GM03348 (cell line): Measurements from ENCODE around the gene DOCK1.

Experiments
- DNase-seq: peaks from one replicate; pipeline ENCODE4 v3.0.0; 2012; ENCODE audit warnings: low spot score

Gene DOCK1

DNA sequence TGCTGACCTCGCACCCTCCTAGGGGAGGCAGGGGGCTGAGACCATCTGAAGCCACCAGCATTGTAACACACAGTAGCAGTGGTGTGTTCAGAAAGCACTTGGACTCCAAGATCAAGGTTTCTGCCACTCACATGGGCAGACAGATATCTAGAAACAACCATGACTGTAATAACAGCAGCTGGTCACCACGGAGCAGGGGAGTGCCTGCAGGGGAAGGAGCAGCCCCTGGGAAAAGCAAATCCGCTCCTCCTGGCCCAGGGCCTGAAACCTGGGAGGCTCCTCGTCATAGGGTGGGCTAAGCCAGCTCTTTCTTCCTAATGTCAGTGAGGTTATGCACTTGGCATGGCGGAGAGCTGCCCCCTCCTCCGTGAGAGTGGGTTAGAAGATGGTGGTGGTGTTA lies 409.6 kb downstream of the DOCK1 start:
- DNase-seq, result no peak

DNA sequence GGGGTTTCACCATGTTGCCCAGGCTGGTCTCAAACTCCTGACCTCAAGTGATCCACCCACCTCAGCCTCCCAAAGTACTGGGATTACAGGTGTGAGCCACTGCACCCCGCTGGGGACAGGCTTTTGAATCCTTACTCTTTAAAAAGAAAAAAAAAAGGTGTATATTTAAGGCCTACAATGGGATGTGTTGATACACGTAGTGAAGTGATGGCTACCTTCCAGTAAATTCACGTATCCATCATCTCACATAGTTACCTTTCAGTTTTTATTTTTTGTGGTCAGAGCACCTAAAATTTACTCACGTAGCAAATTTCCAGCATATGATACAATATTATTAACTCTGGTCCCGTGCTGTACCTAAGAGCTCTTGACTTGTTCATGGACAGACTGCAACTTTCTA lies 410.7 kb downstream of the DOCK1 start:
- no peak for DNase-seq

DNA sequence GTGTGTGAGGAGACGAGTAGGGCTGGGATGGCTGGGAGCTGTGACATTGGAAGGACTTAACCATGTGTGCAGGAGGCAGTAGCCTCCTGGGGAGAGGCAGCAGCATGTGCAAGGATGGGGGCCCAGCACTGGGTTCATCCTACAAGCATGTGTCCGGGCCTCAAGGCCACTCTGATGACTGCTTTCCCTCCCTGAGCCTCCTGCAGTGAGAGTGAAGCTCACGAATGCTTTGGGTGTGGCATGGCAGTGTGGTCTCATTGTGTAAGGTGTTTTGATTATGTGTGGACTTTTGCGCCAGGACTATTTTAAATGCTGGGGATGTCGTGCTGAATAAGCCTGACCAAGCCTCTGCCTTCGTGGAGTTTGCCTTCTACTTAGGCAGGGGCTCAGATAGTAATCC lies 413.2 kb downstream of the DOCK1 start:
- DNase-seq, result no peak

DNA sequence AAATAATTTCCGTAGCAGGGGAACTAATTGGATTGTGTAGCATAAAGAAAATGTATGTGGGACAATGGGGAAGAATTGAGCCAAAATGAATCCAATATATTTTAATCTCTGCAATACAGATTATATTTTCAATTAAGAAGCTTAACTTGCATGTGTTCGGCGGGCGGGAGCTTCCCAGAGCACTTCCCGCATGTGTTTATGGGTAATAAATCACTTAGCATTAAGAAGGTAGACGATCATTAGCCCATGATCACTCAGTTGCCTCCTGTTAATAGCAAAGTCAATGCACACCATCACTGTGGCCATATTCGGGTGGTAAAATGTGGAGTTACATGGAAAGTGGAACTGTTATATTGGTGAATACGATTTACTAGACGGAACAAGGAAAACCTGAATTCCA lies 414.0 kb downstream of the DOCK1 start:
- DNase-seq, result no peak

DNA sequence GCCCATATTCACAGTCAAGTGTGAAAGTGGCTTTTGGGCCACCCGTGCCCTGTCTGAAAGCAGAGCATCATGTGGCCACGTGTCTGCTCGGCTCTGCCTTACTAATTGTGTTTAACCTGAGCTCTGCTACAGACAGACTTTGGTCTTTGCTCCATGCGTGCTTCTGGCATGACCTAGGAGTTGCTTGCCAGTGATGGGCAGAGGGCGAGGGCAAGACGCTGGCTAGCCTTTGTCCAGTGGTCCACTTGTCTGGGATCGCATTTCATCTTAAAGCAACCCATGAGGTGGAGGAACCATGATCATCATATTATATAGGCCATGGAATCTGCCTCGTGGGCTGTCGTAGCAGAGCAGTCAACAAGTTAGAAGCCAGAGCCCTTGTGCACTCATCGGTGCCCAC lies 414.5 kb downstream of the DOCK1 start:
- DNase-seq, result no peak

DNA sequence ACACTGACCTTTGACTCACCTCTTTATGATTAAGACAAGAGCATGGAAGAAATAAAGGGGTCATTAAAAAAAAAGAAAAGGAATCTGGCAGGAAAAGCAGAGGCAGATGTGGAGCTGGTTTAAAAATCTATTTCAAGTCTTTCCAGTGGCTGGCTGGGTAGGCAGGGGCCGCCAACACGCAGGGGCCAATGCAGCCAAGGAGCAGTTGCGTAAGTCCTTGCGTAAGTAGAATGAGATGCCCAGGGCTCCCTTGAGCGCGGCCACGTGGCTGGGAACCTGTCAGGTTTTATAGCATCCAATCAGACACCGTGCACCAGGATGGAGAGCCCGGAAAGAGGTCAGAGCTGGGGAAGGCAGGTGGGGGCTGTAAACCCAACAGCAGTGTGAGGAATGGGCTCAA lies 414.9 kb downstream of the DOCK1 start:
- peak; percentile 48 for DNase-seq

DNA sequence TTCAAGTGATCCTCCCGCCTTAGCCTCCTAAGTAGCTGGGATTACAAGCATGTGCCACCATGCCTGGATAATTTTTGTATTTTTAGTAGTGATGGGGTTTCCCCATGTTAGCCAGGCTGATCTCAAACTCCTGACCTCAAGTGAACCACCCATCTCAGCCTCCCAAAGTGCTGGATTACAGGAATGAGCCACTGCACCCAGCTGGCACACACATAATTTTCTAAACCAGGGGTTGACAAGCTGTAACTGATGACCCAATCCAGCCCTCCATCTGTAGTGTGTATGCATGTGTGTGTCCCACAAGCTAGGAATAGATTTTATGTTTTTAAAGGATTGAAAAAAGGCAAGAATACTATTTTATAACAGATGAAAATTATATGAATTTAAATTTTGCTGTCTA lies 417.1 kb downstream of the DOCK1 start:
- DNase-seq, result no peak

DNA sequence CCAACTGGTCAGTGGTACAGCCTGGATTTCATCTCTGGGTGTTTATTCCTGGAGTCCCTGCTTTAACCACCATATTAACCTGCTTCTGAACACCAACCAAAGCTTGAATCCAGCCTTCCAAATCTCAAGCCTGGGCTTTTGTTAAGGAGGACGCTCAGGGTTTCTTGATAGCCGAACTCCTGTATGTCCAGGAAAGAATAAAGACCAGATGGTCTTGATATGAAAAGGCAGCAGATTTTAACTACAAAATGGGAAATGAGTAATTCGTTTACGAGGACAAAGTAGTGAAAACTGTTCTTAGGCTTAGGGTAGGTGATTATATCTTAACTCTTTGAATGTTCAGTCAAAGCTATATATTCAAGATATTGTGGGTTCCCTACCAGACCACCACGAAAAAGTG lies 420.3 kb downstream of the DOCK1 start:
- DNase-seq, result no peak

DNA sequence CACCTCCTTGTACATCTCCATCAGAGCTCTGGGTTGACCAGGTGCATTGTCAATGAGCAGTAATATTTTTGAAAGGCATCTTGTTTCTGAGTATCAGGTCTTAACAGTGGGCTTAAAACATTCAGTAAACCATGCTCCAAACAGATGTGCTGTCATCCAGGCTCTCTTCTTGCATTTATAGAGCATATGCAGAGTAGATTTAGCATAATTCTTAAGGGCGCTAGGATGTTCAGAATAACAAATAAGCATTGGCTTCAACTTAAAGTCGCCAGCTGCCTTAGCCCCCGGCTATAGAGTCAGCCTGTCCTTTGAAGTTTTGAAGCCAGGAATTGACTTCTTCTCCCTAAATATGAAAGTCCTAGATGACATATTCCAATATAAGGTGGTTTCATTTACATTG lies 421.7 kb downstream of the DOCK1 start:
- no peak for DNase-seq

DNA sequence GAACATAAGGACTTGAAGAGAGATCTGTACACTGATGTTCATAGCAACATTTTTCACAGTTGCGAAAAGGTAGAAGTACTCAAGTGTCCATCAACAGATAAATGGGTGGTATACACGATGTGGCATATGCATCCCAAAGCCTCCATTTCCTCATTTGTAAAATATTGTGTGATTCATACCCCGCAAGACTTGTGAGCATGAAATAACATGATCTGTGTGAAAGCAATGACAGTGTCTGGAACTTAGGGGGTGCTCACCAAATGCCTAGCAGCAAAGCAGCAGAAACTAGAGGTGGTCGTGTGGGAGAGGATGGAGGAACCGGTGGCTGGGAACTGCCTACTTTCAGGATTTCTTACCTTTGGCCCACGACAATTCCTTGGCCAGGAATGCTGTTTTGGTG lies 426.5 kb downstream of the DOCK1 start:
- DNase-seq, result no peak

DNA sequence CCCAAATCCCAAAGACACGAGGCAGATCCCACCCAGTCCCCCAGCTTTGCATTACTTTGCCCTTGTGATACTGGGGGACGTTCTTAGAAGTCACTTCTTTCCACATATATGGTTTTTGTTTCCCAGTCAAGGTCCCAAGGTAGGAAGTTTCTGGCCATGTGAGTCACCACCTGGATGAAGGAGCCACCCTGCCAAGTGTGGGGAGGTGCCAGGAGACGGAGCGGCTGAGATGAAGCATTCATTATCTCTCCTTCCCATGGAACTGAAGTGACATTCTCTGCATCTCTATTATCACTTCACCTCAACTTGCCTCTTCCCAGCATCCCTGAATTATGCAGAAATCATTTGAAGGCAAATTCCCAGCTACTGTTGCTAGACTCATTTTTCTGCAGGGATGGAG lies 427.4 kb downstream of the DOCK1 start:
- DNase-seq, result no peak

DNA sequence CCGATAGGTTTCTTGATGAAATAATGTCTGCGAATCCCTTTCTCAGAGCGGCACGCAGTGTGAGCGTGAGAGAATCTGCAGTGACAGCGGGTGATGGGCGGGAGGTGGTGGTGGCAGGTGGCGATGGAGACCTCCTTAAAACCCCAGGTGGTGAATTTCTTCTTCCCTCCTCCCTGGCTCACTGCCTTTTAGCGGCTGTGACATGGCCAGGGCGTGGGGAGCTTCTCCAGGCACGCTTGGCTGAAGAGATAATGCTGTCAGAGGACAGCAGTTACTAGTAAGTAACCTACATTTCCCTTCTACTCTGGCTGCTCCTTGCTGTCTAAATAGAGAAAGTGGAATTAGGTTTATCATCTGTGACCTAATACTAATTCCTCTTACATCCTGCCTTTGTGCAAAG lies 432.6 kb downstream of the DOCK1 start:
- peak; percentile 26 for DNase-seq

DNA sequence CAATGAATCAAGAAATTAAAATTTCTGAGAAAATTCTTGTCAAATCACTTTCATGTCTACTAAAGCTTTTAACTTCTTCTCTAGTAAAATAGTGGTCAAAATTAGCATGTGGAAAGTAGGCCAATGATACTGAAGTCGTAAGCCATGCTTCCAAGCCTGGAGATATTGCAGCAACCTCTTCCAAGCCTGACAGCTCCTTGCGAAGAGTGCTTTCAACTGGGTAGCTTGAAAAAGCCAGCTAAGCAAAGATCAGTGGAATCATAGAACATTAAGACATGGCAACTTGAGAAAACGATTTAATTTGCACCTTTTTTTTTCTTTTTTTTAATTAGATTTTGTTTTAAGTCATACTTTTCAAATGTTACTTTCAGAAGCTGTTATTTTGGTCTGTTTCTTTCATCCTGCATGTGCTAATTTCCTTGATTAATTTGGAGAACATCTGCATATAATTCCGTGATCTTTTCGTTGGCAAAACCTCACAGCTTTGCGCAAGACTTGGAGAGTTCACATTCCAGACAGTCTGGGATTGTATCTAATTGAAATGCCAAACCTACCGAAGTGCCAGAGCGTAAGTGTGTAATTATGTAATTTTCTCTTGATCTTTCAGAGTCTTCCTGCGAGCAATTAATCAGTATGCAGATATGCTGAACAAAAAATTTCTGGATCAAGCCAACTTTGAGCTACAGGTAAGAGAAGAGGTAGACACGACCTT lies 433.3 kb downstream of the DOCK1 start:
- peak; percentile 73 for DNase-seq

DNA sequence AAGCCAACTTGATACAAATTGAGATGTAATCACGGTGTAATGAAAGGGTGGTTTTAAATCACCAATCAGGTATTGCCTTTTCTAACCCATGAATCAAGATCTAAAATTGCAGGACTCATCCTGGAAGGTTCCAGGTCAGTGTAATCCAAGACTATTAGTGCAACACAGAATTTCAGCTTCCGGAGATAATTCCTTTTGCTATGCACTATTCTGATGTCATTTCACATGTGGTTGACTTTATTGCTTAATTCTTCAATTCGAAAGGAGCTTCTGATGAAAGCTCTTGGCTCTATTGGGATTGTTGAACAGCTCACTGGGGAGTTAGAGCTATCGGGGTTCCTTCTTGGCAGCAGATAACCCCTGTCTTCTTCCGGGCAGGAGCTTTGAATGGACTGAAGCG lies 438.6 kb downstream of the DOCK1 start:
- DNase-seq, result peak; percentile 37

DNA sequence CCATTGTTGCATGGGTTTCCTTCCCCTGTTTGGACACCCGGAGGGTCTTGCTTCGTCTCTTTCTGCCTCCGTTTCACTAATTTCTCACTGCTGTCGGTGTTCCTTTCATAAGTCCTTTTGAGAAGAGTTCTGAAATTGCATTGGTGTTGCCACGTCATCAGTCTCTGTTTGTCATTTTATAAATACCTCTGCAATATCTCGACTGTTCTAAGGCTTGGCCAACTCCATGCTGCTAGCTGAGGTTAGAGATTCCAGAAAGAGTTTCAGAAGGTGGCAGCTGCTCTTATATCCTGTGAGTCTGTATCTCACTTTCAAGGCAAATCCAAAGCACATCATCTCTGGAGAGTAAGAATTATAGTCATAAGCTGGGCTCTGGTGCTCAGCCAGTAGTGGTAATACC lies 439.1 kb downstream of the DOCK1 start:
- no peak for DNase-seq

DNA sequence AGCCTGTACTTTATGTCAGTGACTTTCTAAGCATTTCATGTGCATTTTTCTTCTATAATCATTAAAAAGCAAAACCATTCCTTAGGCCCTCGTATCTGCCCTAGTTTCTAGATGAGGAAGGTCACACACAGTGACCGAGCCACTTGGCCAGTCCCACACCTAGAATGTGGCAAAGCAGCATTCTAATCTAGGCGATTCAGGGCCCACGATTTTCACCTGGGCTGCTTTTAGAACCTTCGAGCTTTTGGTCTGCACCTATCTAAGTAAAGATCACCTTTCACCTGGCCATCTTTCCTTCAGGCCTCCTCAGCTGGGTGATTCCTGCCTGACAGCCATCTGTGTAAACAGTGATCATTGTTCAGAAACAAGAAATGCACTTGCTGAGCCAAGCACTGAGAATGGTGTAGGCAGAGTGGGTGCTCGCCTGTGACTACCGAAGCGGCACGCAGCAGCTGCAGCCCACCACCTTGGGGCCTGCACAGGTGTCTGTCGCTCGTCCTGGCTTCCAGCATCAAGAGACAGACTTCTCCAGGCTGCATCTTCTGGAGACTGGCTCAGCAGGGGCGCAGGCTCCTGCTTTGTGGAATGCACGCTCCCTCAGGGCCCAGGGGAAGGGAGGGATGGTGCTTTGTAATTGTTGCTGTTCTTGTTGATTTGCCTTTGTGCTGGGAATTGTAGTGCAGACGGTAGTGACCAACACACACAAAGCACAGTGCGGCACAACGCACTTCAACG lies 440.2 kb downstream of the DOCK1 start:
- no peak for DNase-seq

DNA sequence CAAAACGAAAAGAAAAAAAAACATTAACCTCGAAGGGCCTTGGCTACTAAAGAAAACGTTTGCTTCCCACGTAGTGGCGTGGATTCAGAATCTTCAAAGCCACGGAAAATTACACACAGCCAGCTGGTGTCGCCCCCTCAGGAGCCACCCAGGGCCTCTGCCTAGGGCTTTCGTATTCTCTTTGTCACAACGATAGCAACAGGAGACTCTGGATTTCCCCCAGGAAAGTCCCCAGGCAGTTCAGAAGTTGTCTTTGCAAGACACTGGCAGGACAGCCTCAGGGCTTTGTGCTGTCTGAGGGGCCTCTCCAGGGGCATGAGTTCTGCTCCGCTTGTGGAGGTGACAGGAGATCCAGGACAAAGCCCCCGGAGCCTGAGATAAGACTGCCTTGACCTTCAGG lies 441.4 kb downstream of the DOCK1 start:
- no peak for DNase-seq

DNA sequence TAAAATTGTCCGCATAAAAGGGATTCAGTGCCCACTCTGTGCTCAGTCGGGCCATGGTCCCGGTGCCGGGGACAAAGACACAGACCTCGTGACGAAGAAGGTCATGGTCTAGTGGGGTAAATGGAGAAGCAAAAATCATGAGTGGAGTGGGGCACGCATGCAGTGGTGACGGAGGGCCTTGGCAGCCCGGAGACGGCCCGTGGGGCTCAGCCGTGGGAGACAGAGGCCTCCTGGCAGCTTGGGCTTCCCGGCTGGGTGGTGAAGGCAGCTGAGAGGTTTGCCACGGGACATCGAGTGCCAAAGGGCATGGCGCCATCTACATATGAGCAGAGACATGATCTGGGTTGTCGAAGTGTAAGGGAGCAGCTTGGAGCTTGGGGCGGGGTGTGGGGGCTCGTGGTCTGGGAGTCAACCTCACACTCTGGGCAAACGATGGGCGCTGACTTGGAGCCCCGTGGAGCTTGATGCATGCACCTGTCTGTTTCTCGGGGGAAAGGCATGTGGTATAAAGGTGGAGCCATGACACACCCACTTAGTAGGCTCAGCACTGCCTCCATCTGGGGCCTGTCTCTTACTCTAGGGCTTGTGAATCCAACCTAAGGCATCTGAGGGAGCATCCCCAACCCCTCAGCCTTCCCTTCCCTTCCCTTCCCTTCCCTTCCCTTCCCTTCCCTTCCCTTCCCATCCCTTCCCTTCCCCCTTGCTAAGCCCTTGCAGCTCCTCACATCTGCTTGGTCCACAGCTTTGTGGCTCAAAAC lies 442.2 kb downstream of the DOCK1 start:
- no peak for DNase-seq

DNA sequence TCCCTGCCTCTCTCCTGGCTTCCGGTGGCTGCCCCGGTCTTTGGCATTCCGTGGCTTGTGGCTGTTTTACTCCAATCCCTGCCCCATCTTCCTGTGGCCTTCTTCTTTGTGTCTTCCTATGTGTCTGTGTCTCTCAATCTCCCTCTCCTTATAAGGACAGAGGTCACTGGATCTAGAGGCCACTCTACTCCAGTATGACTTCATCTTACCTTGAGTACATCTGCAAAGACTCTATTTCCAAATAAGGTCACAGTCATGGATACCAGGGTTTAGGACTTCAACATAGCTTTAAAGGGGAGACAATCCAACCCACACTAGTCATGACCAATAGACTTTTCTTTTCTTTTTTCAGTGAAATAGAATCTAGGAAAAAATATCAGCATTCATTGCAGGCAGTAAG lies 444.5 kb downstream of the DOCK1 start:
- no peak for DNase-seq

DNA sequence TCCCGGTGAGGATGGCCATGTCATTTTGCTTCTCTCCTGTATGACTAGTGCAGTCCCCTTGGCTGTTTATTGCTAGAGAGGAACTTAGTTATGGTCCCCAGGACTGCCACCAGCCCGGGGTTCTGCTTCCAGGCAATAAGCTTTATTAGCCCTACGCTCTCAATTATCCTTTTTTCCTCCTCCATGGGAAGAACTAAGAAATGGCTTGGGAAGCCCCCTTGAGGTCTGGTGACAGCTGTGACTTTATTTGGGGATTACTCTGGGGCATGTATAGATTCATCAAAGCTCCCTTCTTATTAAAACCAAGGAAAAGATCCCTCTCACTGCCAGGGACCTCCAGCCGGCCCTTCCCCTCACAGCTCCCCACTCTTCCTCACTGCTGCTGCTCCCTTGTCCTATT lies 446.3 kb downstream of the DOCK1 start:
- no peak for DNase-seq

DNA sequence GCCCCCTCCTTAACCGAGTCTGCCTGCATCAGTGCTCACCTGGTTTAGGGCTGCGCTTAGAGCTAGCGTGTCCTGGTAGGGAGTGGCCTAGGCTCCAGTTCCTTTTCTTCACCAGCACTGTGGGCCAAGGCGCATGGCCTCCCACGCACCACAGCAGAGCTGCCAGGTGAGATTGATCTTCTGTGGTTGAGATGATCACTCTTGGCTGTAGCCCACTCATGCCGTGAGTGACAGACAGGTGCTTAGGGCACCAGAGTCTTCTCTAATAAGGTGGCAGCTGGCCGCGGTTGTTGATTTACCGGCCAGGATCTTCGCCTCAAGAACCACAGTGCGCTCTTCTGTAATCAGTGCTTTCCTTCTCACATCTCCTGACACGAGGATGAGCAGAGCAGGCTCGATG lies 448.3 kb downstream of the DOCK1 start:
- no peak for DNase-seq

DNA sequence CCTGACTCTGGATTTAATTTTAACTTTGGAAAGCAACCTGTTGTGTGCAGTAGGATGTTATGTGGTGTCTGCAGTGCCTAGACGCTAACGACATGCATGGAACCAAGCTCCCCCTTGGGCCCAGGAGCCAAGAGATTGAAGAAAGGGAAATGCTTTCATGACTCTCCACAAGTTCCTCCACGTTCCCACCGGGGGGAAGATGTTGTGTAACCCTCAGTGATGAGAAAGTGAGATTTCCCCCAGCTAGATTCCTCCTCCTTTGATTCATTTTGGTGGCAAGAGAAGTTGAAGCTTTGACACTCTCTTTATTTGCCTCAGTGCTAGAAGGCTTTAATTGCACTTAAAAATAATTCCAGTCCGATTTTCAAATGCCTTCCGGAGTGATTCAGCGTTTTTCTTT lies 449.0 kb downstream of the DOCK1 start:
- DNase-seq, result peak; percentile 32

DNA sequence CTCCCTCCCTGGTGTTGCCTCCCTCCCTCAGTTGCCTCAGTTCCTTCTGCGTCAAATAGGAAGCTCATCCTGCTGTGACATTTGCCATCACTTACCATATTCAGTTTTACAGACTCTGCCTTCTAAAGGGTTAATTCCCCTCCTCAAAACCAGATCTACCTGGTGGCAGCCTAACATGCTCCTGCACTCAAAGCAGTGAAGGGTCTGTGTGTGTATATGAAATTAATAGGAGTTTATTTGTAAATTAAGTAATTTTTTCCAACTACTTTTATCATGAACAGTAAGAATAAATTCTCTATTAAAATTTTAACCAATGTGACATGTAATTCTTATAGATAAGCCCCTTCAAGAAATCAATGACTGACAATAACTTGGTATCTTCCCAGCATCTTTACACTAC lies 449.8 kb downstream of the DOCK1 start:
- DNase-seq, result peak; percentile 31
